Measurements from ENCODE around the gene LHFPL2. TPM values are rescaled to one million over a fixed set of nuclear protein-coding genes. Genes with fewer than 3 reads are reported as not detected.
A peak's percentile ranks its signal among the peaks of the same experiment; 100 is the strongest.

Gene LHFPL2
- polyA plus RNA-seq, 3 donors, result 6.6 to 24.9 (median 7.3) TPM

GRCh38 chr5:78566747-78567425 is 81.7 kb downstream of the LHFPL2 start:
- H3K27ac ChIP-seq (ENCODE audit: low read depth, low read length), result no peak overlapping the region
- 81 to 90% (median 81%) methylated on average over 7 of the region's 7 CpGs for WGBS, 3 donors

GRCh38 chr5:78565395-78565794 is 83.2 kb downstream of the LHFPL2 start:
- 97 to 98% (median 97%) methylated on average over 1 of the region's 1 CpG for WGBS, 3 donors
- no peak overlapping the region for H3K27ac ChIP-seq (ENCODE audit: low read depth, low read length)

- no peak overlapping the region for H3K27ac ChIP-seq (ENCODE audit: low read depth, low read length)
- 50 to 74% (median 71%) methylated on average over 2 of the region's 2 CpGs for WGBS, 3 donors
Observed at GRCh38 chr5:78563621-78564020, 85.0 kb downstream of the LHFPL2 start.

GRCh38 chr5:78562714-78563330 is 85.8 kb downstream of the LHFPL2 start:
- 43 to 89% (median 88%) methylated on average over 3 of the region's 3 CpGs for WGBS, 3 donors
- H3K27ac ChIP-seq (ENCODE audit: low read depth, low read length), result no peak overlapping the region

- 89 to 98% (median 98%) methylated on average over 3 of the region's 3 CpGs for WGBS, 3 donors
- no peak overlapping the region for H3K27ac ChIP-seq (ENCODE audit: low read depth, low read length)
Observed at GRCh38 chr5:78562001-78562400, 86.6 kb downstream of the LHFPL2 start.

GRCh38 chr5:78561261-78561660 is 87.3 kb downstream of the LHFPL2 start:
- no peak overlapping the region for H3K27ac ChIP-seq (ENCODE audit: low read depth, low read length)
- 97 to 99% (median 97%) methylated on average over 12 of the region's 12 CpGs for WGBS, 3 donors

GRCh38 chr5:78560000-78560855 is 88.3 kb downstream of the LHFPL2 start:
- WGBS, 3 donors, result 92 to 95% (median 94%) methylated on average over 6 of the region's 6 CpGs

GRCh38 chr5:78557601-78558000 is 91.0 kb downstream of the LHFPL2 start:
- no peak overlapping the region for H3K27ac ChIP-seq (ENCODE audit: low read depth, low read length)
- 65 to 80% (median 72%) methylated on average over 5 of the region's 5 CpGs for WGBS, 3 donors

More at GRCh38 chr5:78560000-78560855, 88.3 kb downstream of the LHFPL2 start:
- H3K27ac ChIP-seq (ENCODE audit: low read depth, low read length), result no peak overlapping the region

- no peak overlapping the region for H3K27ac ChIP-seq (ENCODE audit: low read depth, low read length)
- 13 to 67% (median 30%) methylated on average over 1 of the region's 1 CpG for WGBS, 3 donors
Observed at GRCh38 chr5:78555870-78556269, 92.7 kb downstream of the LHFPL2 start.

- WGBS, 3 donors, result 61 to 77% (median 73%) methylated on average over 3 of the region's 3 CpGs
- no peak overlapping the region for H3K27ac ChIP-seq (ENCODE audit: low read depth, low read length)
Observed at GRCh38 chr5:78554670-78555069, 93.9 kb downstream of the LHFPL2 start.

GRCh38 chr5:78553580-78554353 is 94.8 kb downstream of the LHFPL2 start:
- 78 to 83% (median 80%) methylated on average over 14 of the region's 14 CpGs for WGBS, 3 donors
- H3K27ac ChIP-seq (ENCODE audit: low read depth, low read length), result no peak overlapping the region

- H3K27ac ChIP-seq (ENCODE audit: low read depth, low read length), result no peak overlapping the region
- 76 to 95% (median 79%) methylated on average over 12 of the region's 12 CpGs for WGBS, 3 donors
Observed at GRCh38 chr5:78552729-78553342, 95.7 kb downstream of the LHFPL2 start.

- no peak overlapping the region for H3K27ac ChIP-seq (ENCODE audit: low read depth, low read length)
- WGBS, 3 donors, result 59 to 76% (median 74%) methylated on average over 2 of the region's 2 CpGs
Observed at GRCh38 chr5:78550891-78551290, 97.7 kb downstream of the LHFPL2 start.

- H3K27ac ChIP-seq (ENCODE audit: low read depth, low read length), result no peak overlapping the region
- 42 to 86% (median 43%) methylated on average over 5 of the region's 5 CpGs for WGBS, 3 donors
Observed at GRCh38 chr5:78549043-78549442, 99.5 kb downstream of the LHFPL2 start.

- H3K27ac ChIP-seq (ENCODE audit: low read depth, low read length), result peak overlapping the region; percentile 65
- WGBS, 3 donors, result 51 to 75% (median 53%) methylated on average over 21 of the region's 21 CpGs
Observed at GRCh38 chr5:78547731-78548615, 100.6 kb downstream of the LHFPL2 start.

GRCh38 chr5:78547183-78547582 is 101.4 kb downstream of the LHFPL2 start:
- WGBS, 3 donors, result 65 to 73% (median 66%) methylated on average over 5 of the region's 5 CpGs
- no peak overlapping the region for H3K27ac ChIP-seq (ENCODE audit: low read depth, low read length)
